Ectodermal cell (in vitro differentiated cells): ENCODE measurements around the gene MAP4K4.

Experiments used
- H3K27ac ChIP-seq: 2 replicates; pipeline ENCODE4 v1.7.0; 2013; ENCODE audit warnings: mild to moderate bottlenecking, low read depth, low read length; ENCODE audit not compliant: insufficient read depth, poor library complexity, severe bottlenecking
- H3K27me3 ChIP-seq: 2 replicates; pipeline ENCODE4 v1.7.0; 2013; ENCODE audit warnings: mild to moderate bottlenecking, low read length; ENCODE audit not compliant: insufficient read depth, control insufficient read depth, poor library complexity, severe bottlenecking
- H3K36me3 ChIP-seq: one replicate; pipeline ENCODE4 v1.7.0; 2013; ENCODE audit warnings: low read length; ENCODE audit not compliant: control insufficient read depth, insufficient read depth
- H3K4me1 ChIP-seq: one replicate; pipeline ENCODE4 v1.7.0; 2013; ENCODE audit warnings: low read length; ENCODE audit not compliant: control insufficient read depth, insufficient read depth
- H3K4me3 ChIP-seq: 2 replicates; pipeline ENCODE4 v1.7.0; 2013; ENCODE audit warnings: low read depth, low read length, control low read depth; ENCODE audit not compliant: insufficient read depth
- H3K9me3 ChIP-seq: 2 replicates; pipeline ENCODE4 v1.7.0; 2013; ENCODE audit warnings: mild to moderate bottlenecking, low read length, moderate library complexity; ENCODE audit not compliant: control insufficient read depth
- WGBS, 2 experiments: methylation state at CpG; one replicate each; pipeline ENCODE4 v1.1.7; 2013; ENCODE audit warnings: missing lambda C conversion rate in 2 of 2; 5-methylcytosine and 5-hydroxymethylcytosine counted together

Gene MAP4K4

GRCh38 chr2:101676674-101677073 is 20.8 kb upstream of the MAP4K4 start:
- no peak overlapping the region for H3K27ac ChIP-seq
- H3K27me3 ChIP-seq: no peaks in the 10 kb centered on the region
- H3K36me3 ChIP-seq: no peaks in the 10 kb centered on the region
- WGBS, 2 experiments: 100% methylated on average over 1 of the region's 2 CpGs; no CpG with 5 or more reads in 1 of the 2 experiments
- no peak overlapping the region for H3K4me3 ChIP-seq
- H3K4me1 ChIP-seq: no peaks in the 10 kb centered on the region
- H3K9me3 ChIP-seq: no peaks in the 10 kb centered on the region

GRCh38 chr2:101677658-101678057 is 19.8 kb upstream of the MAP4K4 start:
- Histone ChIP-seq H3K36me3 (no peaks in the 10 kb centered on the region), H3K4me1 (no peaks in the 10 kb centered on the region), H3K4me3 (no peak overlapping the region), H3K27me3 (no peaks in the 10 kb centered on the region), H3K27ac (no peak overlapping the region), H3K9me3 (no peaks in the 10 kb centered on the region)
- WGBS, 2 experiments: no CpG with 5 or more reads among the region's 1 CpG

GRCh38 chr2:101678379-101678778 is 19.1 kb upstream of the MAP4K4 start:
- Histone ChIP-seq H3K27ac (no peak overlapping the region), H3K4me3 (no peak overlapping the region), H3K36me3 (no peaks in the 10 kb centered on the region), H3K27me3 (no peaks in the 10 kb centered on the region), H3K4me1 (no peaks in the 10 kb centered on the region), H3K9me3 (no peaks in the 10 kb centered on the region)
- WGBS, 2 experiments: 94 to 100% methylated on average over 3 of the region's 3 CpGs

- Histone ChIP-seq H3K4me3 (no peak overlapping the region), H3K9me3 (no peaks in the 10 kb centered on the region), H3K27me3 (no peaks in the 10 kb centered on the region), H3K36me3 (no peaks in the 10 kb centered on the region), H3K4me1 (no peaks in the 10 kb centered on the region), H3K27ac (no peak overlapping the region)
- WGBS, 2 experiments: 96 to 97% methylated on average over 7 to 8 of the region's 8 CpGs
Observed at GRCh38 chr2:101679037-101679726, 18.3 kb upstream of the MAP4K4 start.

DNA sequence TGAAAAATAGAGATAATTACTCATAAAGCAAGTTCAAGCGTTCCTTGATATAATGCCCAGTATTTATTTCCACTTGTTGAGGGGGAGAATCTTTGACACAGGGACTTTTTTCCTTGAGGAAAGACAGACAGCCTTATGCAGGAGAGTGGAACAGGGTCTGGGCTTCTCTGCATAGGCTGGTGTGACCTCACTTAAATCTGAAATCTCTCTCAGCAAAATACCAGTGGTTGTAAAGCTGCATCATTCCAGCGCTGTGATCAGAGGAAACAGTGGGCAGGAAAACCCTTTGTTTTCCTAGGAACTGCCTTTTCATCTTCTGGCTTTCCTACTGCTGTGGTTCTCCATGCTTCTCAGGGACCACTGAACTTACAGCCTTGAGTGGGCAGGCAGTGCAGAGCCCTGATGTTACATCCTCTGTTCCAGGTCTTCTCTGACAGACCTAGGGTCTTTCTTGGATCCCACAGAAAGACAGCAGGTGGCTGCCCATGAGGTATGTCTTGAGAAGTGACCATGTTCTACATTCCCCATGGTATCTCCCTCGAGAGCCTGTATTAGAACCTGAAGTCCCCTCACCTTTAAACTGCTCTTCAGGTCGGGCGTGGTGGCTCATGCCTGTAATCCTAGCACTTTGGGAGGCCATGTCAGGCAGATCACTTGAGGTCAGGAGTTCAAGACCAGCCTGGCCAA is 17.6 kb upstream of the MAP4K4 start:
- Histone ChIP-seq H3K27me3 (no peaks in the 10 kb centered on the region), H3K4me1 (no peaks in the 10 kb centered on the region), H3K9me3 (no peaks in the 10 kb centered on the region), H3K4me3 (no peak overlapping the region), H3K27ac (no peak overlapping the region), H3K36me3 (no peaks in the 10 kb centered on the region)
- WGBS, 2 experiments: 84 to 92% methylated on average over 5 of the region's 5 CpGs

DNA sequence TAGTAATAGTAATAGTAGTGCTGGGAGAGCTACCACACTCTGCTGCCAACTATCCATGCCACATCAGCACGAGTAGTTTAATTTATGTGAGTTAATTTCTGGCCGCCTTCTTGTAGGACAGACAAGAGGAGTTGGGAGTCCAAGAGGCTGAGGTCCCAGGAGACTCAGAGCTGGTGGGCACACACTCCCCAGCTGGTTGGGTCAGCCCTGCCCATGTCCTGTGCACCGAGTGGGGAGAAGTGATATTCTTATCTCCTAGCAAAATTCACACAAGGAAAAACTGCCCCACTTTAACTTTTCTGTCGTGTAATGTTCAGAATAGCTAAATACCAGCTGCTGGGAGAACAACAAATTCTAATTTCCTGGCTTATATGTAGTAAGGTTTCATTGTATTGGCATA is 15.2 kb upstream of the MAP4K4 start:
- no peak overlapping the region for H3K4me3 ChIP-seq
- no peaks in the 10 kb centered on the region for H3K4me1 ChIP-seq
- no peaks in the 10 kb centered on the region for H3K36me3 ChIP-seq
- no peak overlapping the region for H3K27ac ChIP-seq
- 95 to 98% methylated on average over 4 of the region's 4 CpGs for WGBS, 2 experiments
- no peaks in the 10 kb centered on the region for H3K27me3 ChIP-seq
- no peaks in the 10 kb centered on the region for H3K9me3 ChIP-seq

GRCh38 chr2:101684313-101684712 is 13.2 kb upstream of the MAP4K4 start:
- H3K27me3 ChIP-seq: no peaks in the 10 kb centered on the region
- H3K36me3 ChIP-seq: no peaks in the 10 kb centered on the region
- 92 to 95% methylated on average over 2 to 4 of the region's 4 CpGs for WGBS, 2 experiments
- H3K4me1 ChIP-seq: no peaks in the 10 kb centered on the region
- H3K9me3 ChIP-seq: no peaks in the 10 kb centered on the region
- no peak overlapping the region for H3K4me3 ChIP-seq
- no peak overlapping the region for H3K27ac ChIP-seq

GRCh38 chr2:101688261-101688660 is 9.2 kb upstream of the MAP4K4 start:
- Histone ChIP-seq H3K9me3 (no peaks in the 10 kb centered on the region), H3K27me3 (no peaks in the 10 kb centered on the region), H3K27ac (no peak overlapping the region), H3K4me3 (no peak overlapping the region), H3K4me1 (no peaks in the 10 kb centered on the region), H3K36me3 (no peaks in the 10 kb centered on the region)
- 91 to 94% methylated on average over 5 of the region's 5 CpGs for WGBS, 2 experiments

DNA sequence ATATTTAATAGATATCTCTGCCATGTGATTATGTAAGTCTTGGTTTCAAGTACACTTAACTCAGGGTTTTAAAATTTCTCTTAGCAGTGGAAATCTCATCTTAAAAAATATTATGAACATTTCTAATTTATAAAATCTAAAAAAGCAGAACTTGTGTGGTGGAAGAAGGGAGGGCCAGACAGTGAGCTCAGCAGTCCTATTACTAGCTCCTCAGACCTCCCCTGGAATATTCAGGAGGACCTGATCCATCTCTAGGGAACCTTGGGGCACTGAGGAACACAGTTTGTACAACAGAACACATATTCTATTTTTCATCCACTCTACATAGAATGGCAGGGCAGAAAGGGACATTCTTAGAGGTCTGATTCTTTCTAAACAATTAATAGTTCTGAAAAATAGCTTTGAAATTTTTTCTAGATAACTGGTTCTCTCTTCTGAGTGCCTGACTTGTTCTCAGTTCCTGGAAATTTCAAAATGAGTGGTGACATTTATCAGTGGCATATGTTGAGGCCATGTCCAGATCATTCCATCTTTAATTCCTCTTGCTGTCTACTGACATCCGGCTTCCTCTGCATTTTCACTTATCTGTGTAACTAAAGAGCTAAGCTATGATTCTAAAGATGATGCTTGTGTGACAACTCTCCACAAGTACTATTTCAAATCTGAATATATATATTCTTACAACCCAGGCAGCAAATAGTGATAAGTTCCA is 8.2 kb upstream of the MAP4K4 start:
- Histone ChIP-seq H3K36me3 (no peaks in the 10 kb centered on the region), H3K9me3 (no peaks in the 10 kb centered on the region), H3K4me3 (no peak overlapping the region), H3K4me1 (no peaks in the 10 kb centered on the region), H3K27ac (no peak overlapping the region), H3K27me3 (no peaks in the 10 kb centered on the region)
- 71% methylated on average over 1 of the region's 1 CpG; no CpG with 5 or more reads in 1 of the 2 experiments for WGBS, 2 experiments

GRCh38 chr2:101690547-101691152 is 6.9 kb upstream of the MAP4K4 start:
- H3K36me3 ChIP-seq: no peaks in the 10 kb centered on the region
- 95% methylated on average over 2 of the region's 2 CpGs for WGBS, 2 experiments
- no peaks in the 10 kb centered on the region for H3K9me3 ChIP-seq
- no peak overlapping the region for H3K4me3 ChIP-seq
- no peaks in the 10 kb centered on the region for H3K4me1 ChIP-seq
- H3K27ac ChIP-seq: no peak overlapping the region
- H3K27me3 ChIP-seq: no peaks in the 10 kb centered on the region
